GM19395 (cell line): ENCODE measurements around the gene JAGN1.
A peak's percentile ranks its signal among the peaks of the same experiment; 100 is the strongest.
"Not testable (repeated sequence)": the region's sequence is repeated elsewhere in the genome, so short reads cannot be mapped to it uniquely, and the experiment has no call there.

ENCODE experiments used
- ATAC-seq: cut with Tn5 transposase; IDR thresholded peaks from one replicate; pipeline ENCODE4 v1.9.1; 2021; ENCODE audit warnings: mild to moderate bottlenecking, moderate library complexity; ENCODE audit not compliant: unreplicated experiment

JAGN1 gene

GRCh38 chr3:9897408-9898372 lies 7.3 kb downstream of the JAGN1 start:
- peak; percentile 64 for ATAC-seq

GRCh38 chr3:9898467-9899241 lies 8.2 kb downstream of the JAGN1 start:
- ATAC-seq, result no peak

GRCh38 chr3:9899289-9899791 lies 8.9 kb downstream of the JAGN1 start:
- ATAC-seq, result no peak

GRCh38 chr3:9900965-9901415 lies 10.6 kb downstream of the JAGN1 start:
- ATAC-seq, result not testable (repeated sequence)

- ATAC-seq, result no peak
These were observed 11.6 kb downstream of the JAGN1 start for GRCh38 chr3:9901967-9902366.

GRCh38 chr3:9902372-9903237 lies 12.2 kb downstream of the JAGN1 start, which contains the start of gene IL17RE:
IL17RE (plus strand) TSS chr3:9902848; CDS start chr3:9902933, 85 bp downstream.
- no peak for ATAC-seq

- no peak for ATAC-seq
These were observed 12.8 kb downstream of the JAGN1 start for GRCh38 chr3:9903238-9903624.

GRCh38 chr3:9903904-9904303 lies 13.5 kb downstream of the JAGN1 start:
- ATAC-seq, result no peak

- ATAC-seq, result no peak
These were observed 16.1 kb downstream of the JAGN1 start for GRCh38 chr3:9906480-9906879.

GRCh38 chr3:9908286-9908685 lies 17.9 kb downstream of the JAGN1 start:
- ATAC-seq, result no peak

GRCh38 chr3:9909221-9910013 lies 19.0 kb downstream of the JAGN1 start:
- no peak for ATAC-seq

- ATAC-seq, result no peak
These were observed 21.5 kb downstream of the JAGN1 start for GRCh38 chr3:9911863-9912262.

- no peak for ATAC-seq
These were observed 22.0 kb downstream of the JAGN1 start for GRCh38 chr3:9912294-9912935.

- ATAC-seq, result no peak
These were observed 23.2 kb downstream of the JAGN1 start for GRCh38 chr3:9913601-9914000.

- no peak for ATAC-seq
These were observed 23.6 kb downstream of the JAGN1 start for GRCh38 chr3:9914011-9914410.

GRCh38 chr3:9914559-9915253 lies 24.3 kb downstream of the JAGN1 start:
- ATAC-seq, result peak; percentile 58

GRCh38 chr3:9915254-9916141 lies 25.1 kb downstream of the JAGN1 start:
- ATAC-seq, result peak; percentile 48

GRCh38 chr3:9916346-9916733 lies 25.9 kb downstream of the JAGN1 start:
- ATAC-seq, result no peak
